ENCODE data around the gene NCL. TPM values are rescaled to one million over a fixed set of nuclear protein-coding genes. Genes with fewer than 3 reads are reported as not detected.

Gene NCL
- polyA plus RNA-seq, 1 of the 3 experiments (the other 2 are of a cell fraction), result 256 TPM

DNA sequence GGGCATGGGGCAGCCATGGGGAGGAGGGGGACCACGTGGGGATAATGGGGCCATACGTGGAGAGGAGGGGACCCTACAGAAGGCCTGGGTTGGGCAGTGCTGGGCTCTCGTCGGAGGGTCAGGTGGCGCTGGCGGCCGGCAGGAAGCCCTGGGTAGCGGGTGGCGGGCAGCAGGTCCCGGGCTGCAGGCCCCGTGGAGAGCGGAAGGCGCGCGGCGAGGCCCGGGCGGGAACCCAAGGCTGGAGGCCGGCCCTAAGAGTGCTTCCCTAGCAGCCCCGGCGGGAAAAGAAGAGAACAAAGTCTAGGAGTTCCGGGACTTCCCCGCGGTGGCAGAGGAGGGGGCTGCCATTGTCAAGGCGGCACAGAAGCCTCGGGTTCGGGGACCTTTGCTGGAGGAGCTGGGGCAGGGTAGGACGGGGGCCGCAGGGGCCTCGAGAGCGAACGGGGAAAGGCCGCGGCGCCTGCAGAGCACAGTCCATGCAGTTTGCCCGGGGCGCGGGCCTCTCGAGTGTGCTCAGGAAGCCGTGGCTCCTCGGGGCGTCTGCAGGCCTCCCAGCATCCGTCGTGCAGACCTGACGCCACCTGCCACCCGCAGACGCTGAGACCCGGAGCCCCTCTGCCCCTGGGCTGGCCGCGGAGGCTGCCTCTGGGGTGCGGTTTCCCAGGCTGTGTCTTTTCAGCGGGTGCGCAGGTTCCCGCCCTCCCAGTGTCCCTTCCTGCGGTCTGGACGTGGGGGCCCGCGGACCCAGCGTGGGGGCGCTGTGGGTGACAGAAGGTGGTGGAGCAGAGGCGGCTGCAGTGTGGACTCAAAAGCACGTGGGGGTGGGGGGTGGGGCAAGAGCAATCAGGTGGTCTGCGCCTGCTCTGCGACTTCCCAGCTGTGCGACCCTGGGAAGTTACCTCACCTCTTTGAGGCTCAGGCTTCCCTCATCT is 19.4 kb upstream of the NCL start:
- no peaks in the 10 kb centered on the region for H3K36me3 ChIP-seq (replicated peaks in 1 of 2; ENCODE audit: control insufficient read depth in 1 of 2, insufficient read depth in 2 of 2, low read length in 1 of 2)
- no peaks in the 10 kb centered on the region for H3K79me2 ChIP-seq (ENCODE audit: insufficient read depth)
- 92% methylated on average over 40 of the region's 65 CpGs for WGBS (ENCODE audit: low lambda C conversion rate)
- H3K27ac ChIP-seq (ENCODE audit: low read depth in 2 of 2, low read length in 1 of 2), result no peak overlapping the region
- H3K27me3 ChIP-seq (ENCODE audit: insufficient read depth), result no peaks in the 10 kb centered on the region
- no peaks in the 10 kb centered on the region for H3F3A ChIP-seq (replicated peaks; ENCODE audit: insufficient read depth)
- H3K4me3 ChIP-seq (ENCODE audit: low read depth in 2 of 2, low read length in 1 of 2), result no peak overlapping the region
- no peak overlapping the region for H2AFZ ChIP-seq (ENCODE audit: low read depth)
- H3K4me1 ChIP-seq (ENCODE audit: control insufficient read depth in 1 of 2, insufficient read depth in 2 of 2, low read depth in 1 of 2, low read length in 1 of 2), result no peaks in the 10 kb centered on the region; a peak in 1 of 4 replicates
- no peaks in the 10 kb centered on the region for H3K9me2 ChIP-seq
- peak; percentile 39 for DNase-seq
- ChIA-PET POLR2A (interaction anchor here (3.6 kb wide), 1 partner anchor 19 kb away, joined by 23 read pairs; the partner anchor contains the start of gene NCL), CTCF (interaction anchor here (0.5 to 4.5 kb wide), 38 partner anchors 9 to 1321 kb away, joined by 3 to 56 read pairs (median 4); partner anchors contain the start of gene NCL)
- H3K9me3 ChIP-seq, result no peaks in the 10 kb centered on the region
- H3K9ac ChIP-seq, result no peak overlapping the region
- H3K4me2 ChIP-seq, result no peak overlapping the region
- no peaks in the 10 kb centered on the region for H4K20me1 ChIP-seq (ENCODE audit: insufficient read depth)
- no peak for TF ChIP-seq GATA2 (CRISPR knock-in tag; IDR thresholded peaks at IDR 0.05)
- TF ChIP-seq, protein P1, sequence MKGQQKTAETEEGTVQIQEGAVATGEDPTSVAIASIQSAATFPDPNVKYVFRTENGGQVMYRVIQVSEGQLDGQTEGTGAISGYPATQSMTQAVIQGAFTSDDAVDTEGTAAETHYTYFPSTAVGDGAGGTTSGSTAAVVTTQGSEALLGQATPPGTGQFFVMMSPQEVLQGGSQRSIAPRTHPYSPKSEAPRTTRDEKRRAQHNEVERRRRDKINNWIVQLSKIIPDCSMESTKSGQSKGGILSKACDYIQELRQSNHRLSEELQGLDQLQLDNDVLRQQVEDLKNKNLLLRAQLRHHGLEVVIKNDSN (IDR thresholded peaks at IDR 0.05; ENCODE audit: borderline replicate concordance, low read depth), result no peak
- no peak for TF ChIP-seq CHD2 (IDR thresholded peaks at IDR 0.05; ENCODE audit: low read length, partially characterized antibody)
- no peak for TF ChIP-seq CTCF (IDR thresholded peaks at IDR 0.05)
- TF ChIP-seq RCOR1 (IDR thresholded peaks at IDR 0.05; ENCODE audit: low read length), result no peak
- TF ChIP-seq REST (IDR thresholded peaks at IDR 0.05; ENCODE audit: low read depth, low read length), result no peak
